HG03354 (cell line): Measurements from ENCODE around the gene CWC27.

Source experiments
- ATAC-seq: cut with Tn5 transposase; IDR thresholded peaks from one replicate; pipeline ENCODE4 v1.9.1; 2021; ENCODE audit warnings: mild to moderate bottlenecking; ENCODE audit not compliant: unreplicated experiment, poor library complexity, severe bottlenecking

CWC27 gene

GRCh38 chr5:64958757-64959391 is 190.1 kb downstream of the CWC27 start:
- peak; percentile 44 for ATAC-seq

- no peak for ATAC-seq
These were observed 194.5 kb downstream of the CWC27 start for GRCh38 chr5:64963278-64963677.

GRCh38 chr5:64968591-64969110 is 199.9 kb downstream of the CWC27 start:
- no peak for ATAC-seq

- ATAC-seq = no peak
These were observed 200.8 kb downstream of the CWC27 start for GRCh38 chr5:64969578-64969977.

- ATAC-seq = no peak
These were observed 202.8 kb downstream of the CWC27 start for GRCh38 chr5:64971513-64971912.

GRCh38 chr5:64971990-64972389 is 203.3 kb downstream of the CWC27 start:
- no peak for ATAC-seq

GRCh38 chr5:64972591-64972990 is 203.9 kb downstream of the CWC27 start:
- ATAC-seq = no peak

- ATAC-seq = no peak
These were observed 204.5 kb downstream of the CWC27 start for GRCh38 chr5:64973215-64973614.

GRCh38 chr5:64977779-64978178 is 209.0 kb downstream of the CWC27 start:
- no peak for ATAC-seq

- ATAC-seq = no peak
These were observed 209.8 kb downstream of the CWC27 start for GRCh38 chr5:64978546-64978945.

GRCh38 chr5:64979531-64979930 is 210.8 kb downstream of the CWC27 start:
- peak; percentile 74 for ATAC-seq

GRCh38 chr5:64980176-64980575 is 211.4 kb downstream of the CWC27 start:
- ATAC-seq = no peak

- ATAC-seq = no peak
These were observed 219.0 kb downstream of the CWC27 start for GRCh38 chr5:64987768-64988167.

- no peak for ATAC-seq
These were observed 240.5 kb downstream of the CWC27 start for GRCh38 chr5:65009207-65009606.

GRCh38 chr5:65010841-65011240 is 242.1 kb downstream of the CWC27 start:
- no peak for ATAC-seq

- ATAC-seq = no peak
These were observed 243.7 kb downstream of the CWC27 start for GRCh38 chr5:65012301-65012892.

GRCh38 chr5:65013166-65013565 is 244.4 kb downstream of the CWC27 start:
- ATAC-seq = no peak

- no peak for ATAC-seq
These were observed 246.0 kb downstream of the CWC27 start for GRCh38 chr5:65014769-65015168.

- ATAC-seq = no peak
These were observed 247.0 kb downstream of the CWC27 start for GRCh38 chr5:65015767-65016166.

- no peak for ATAC-seq
These were observed 248.9 kb downstream of the CWC27 start for GRCh38 chr5:65017636-65018035.

GRCh38 chr5:65018763-65019162 is 250.0 kb downstream of the CWC27 start:
- no peak for ATAC-seq

- no peak for ATAC-seq
These were observed 251.8 kb downstream of the CWC27 start for GRCh38 chr5:65020492-65020891.
